ENCODE data around the gene CYB5RL.

Gene CYB5RL

DNA sequence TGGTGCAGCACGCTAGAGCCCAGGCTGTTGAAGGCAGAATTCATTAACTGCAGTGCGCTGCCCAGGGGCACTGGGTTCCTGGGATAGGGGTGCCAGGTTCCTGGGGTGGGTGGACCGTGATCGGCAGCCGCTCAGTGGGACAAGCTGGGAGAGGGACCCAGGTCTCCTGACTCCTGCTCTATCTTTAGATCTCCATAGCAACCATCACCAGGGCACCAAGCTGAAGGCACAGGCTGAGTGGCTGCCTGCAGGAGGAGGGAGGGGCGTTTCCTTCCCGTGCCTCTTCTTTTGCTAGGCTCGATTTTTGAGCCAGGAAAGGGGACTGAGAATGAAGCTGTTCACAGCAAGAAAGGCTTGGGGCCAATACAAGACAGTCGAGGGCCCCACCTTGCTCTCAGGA, 26.1 kb downstream of the CYB5RL start:
- TF ChIP-seq EZH2phosphoT487 (conservative IDR thresholded peaks at IDR 0.05; ENCODE audit: low read length), result no peak
- TF ChIP-seq, protein P1, sequence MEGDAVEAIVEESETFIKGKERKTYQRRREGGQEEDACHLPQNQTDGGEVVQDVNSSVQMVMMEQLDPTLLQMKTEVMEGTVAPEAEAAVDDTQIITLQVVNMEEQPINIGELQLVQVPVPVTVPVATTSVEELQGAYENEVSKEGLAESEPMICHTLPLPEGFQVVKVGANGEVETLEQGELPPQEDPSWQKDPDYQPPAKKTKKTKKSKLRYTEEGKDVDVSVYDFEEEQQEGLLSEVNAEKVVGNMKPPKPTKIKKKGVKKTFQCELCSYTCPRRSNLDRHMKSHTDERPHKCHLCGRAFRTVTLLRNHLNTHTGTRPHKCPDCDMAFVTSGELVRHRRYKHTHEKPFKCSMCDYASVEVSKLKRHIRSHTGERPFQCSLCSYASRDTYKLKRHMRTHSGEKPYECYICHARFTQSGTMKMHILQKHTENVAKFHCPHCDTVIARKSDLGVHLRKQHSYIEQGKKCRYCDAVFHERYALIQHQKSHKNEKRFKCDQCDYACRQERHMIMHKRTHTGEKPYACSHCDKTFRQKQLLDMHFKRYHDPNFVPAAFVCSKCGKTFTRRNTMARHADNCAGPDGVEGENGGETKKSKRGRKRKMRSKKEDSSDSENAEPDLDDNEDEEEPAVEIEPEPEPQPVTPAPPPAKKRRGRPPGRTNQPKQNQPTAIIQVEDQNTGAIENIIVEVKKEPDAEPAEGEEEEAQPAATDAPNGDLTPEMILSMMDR (IDR thresholded peaks at IDR 0.05; ENCODE audit: insufficient read depth, low read length, poor library complexity, severe bottlenecking), result no peak
- H3K4me3 ChIP-seq (ENCODE audit: insufficient read depth, low read length, poor library complexity, severe bottlenecking), result no peak overlapping the region
- H2AFZ ChIP-seq (ENCODE audit: low read depth, low read length, severe bottlenecking), result no peak overlapping the region
- no peak overlapping the region for H3K27ac ChIP-seq (ENCODE audit: low read depth, low read length)
- H4K20me1 ChIP-seq (ENCODE audit: low read depth, low read length), result no peaks in the 10 kb centered on the region
- H3K27me3 ChIP-seq (ENCODE audit: low read length), result no peaks in the 10 kb centered on the region
- no peaks in the 10 kb centered on the region for H3K9me3 ChIP-seq (ENCODE audit: insufficient read depth, low read length)
- H3F3A ChIP-seq (ENCODE audit: insufficient read depth), result no peaks in the 10 kb centered on the region
- H3K9ac ChIP-seq (ENCODE audit: low read length), result no peak overlapping the region
- H3K79me2 ChIP-seq (ENCODE audit: insufficient read depth, low read length), result no peaks in the 10 kb centered on the region
- no peaks in the 10 kb centered on the region for H3K36me3 ChIP-seq (ENCODE audit: low read length)
- H3K4me2 ChIP-seq (ENCODE audit: low read depth, low read length, poor library complexity, severe bottlenecking), result no peak overlapping the region
- no peaks in the 10 kb centered on the region for H3K9me2 ChIP-seq (replicated peaks; ENCODE audit: insufficient read depth, low read length)

- Histone ChIP-seq H2AFZ (ENCODE audit: low read depth, low read length, severe bottlenecking) (no peak overlapping the region), H3K79me2 (ENCODE audit: insufficient read depth, low read length) (no peaks in the 10 kb centered on the region), H4K20me1 (ENCODE audit: low read depth, low read length) (no peaks in the 10 kb centered on the region), H3K9ac (ENCODE audit: low read length) (no peak overlapping the region), H3K27me3 (ENCODE audit: low read length) (no peaks in the 10 kb centered on the region), H3K4me2 (ENCODE audit: low read depth, low read length, poor library complexity, severe bottlenecking) (no peak overlapping the region), H3K27ac (ENCODE audit: low read depth, low read length) (no peak overlapping the region), H3K9me3 (ENCODE audit: insufficient read depth, low read length) (no peaks in the 10 kb centered on the region), H3K4me3 (ENCODE audit: insufficient read depth, low read length, poor library complexity, severe bottlenecking) (no peak overlapping the region), H3K36me3 (ENCODE audit: low read length) (no peaks in the 10 kb centered on the region), H3K9me2 (replicated peaks; ENCODE audit: insufficient read depth, low read length) (no peaks in the 10 kb centered on the region), H3F3A (ENCODE audit: insufficient read depth) (no peaks in the 10 kb centered on the region)
- TF ChIP-seq EZH2phosphoT487 (conservative IDR thresholded peaks at IDR 0.05; ENCODE audit: low read length), result no peak
- TF ChIP-seq, protein P1 (IDR thresholded peaks at IDR 0.05; ENCODE audit: insufficient read depth, low read length, poor library complexity, severe bottlenecking), result no peak
Measured at GRCh38 chr1:54172614-54173599, 26.9 kb downstream of the CYB5RL start.

DNA sequence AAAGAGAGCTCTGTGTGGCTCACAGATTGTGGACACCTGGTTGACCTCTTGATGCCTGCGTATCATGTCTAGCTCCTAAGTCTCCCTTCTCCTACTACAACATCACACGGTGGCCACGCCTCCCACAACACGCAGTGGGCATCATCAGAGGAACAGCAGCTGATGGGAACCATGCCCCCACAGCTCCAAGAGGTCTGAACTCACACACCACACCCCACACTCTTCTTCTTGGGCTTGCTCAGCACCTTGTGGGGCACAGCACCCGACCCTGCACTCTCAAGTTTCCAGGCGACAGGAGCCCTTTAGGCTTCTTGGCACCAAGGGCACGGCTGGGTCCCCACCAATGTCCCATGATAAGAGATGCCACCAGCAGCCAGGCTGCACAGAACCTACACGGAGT, 28.2 kb downstream of the CYB5RL start:
- Histone ChIP-seq H3K79me2 (ENCODE audit: insufficient read depth, low read length) (no peaks in the 10 kb centered on the region), H2AFZ (ENCODE audit: low read depth, low read length, severe bottlenecking) (no peak overlapping the region), H3K27me3 (ENCODE audit: low read length) (no peaks in the 10 kb centered on the region), H3K36me3 (ENCODE audit: low read length) (no peaks in the 10 kb centered on the region), H3K9ac (ENCODE audit: low read length) (no peak overlapping the region), H3K4me3 (ENCODE audit: insufficient read depth, low read length, poor library complexity, severe bottlenecking) (no peak overlapping the region), H3F3A (ENCODE audit: insufficient read depth) (no peaks in the 10 kb centered on the region), H3K9me2 (replicated peaks; ENCODE audit: insufficient read depth, low read length) (no peaks in the 10 kb centered on the region), H3K27ac (ENCODE audit: low read depth, low read length) (no peak overlapping the region), H3K4me2 (ENCODE audit: low read depth, low read length, poor library complexity, severe bottlenecking) (no peak overlapping the region), H3K9me3 (ENCODE audit: insufficient read depth, low read length) (no peaks in the 10 kb centered on the region), H4K20me1 (ENCODE audit: low read depth, low read length) (no peaks in the 10 kb centered on the region)
- TF ChIP-seq EZH2phosphoT487 (conservative IDR thresholded peaks at IDR 0.05; ENCODE audit: low read length), result no peak
- TF ChIP-seq, protein P1 (IDR thresholded peaks at IDR 0.05; ENCODE audit: insufficient read depth, low read length, poor library complexity, severe bottlenecking), result no peak

All from SU-DHL-6 (cell line).